ENCODE data around the gene FAM241A. TPM values are rescaled to one million over a fixed set of nuclear protein-coding genes. Genes with fewer than 3 reads are reported as not detected.

The FAM241A gene
- total and polyA plus RNA-seq, 9 of the 15 experiments (the other 6 are each of a cell fraction or from before 2014, with no cell fraction given): 2.3 to 8.5 (median 5.3) TPM

GRCh38 chr4:112231779-112232713 lies 86.8 kb downstream of the FAM241A start, which contains the start of gene AP1AR (continued):
- no peak for TF ChIP-seq HBP1 (CRISPR knock-in tag; IDR thresholded peaks at IDR 0.05)
- TF ChIP-seq KLF1 (tag; IDR thresholded peaks at IDR 0.05): 0 out of 2 replicates have a peak, but pooled peaks have one; percentile 17
- TF ChIP-seq PCBP2 (IDR thresholded peaks at IDR 0.05; ENCODE audit: low read depth, low read length, poor library complexity, severe bottlenecking): no peak
- no peak for TF ChIP-seq MBD1 (CRISPR knock-in tag; IDR thresholded peaks at IDR 0.05)
- TF ChIP-seq ILK (tag; IDR thresholded peaks at IDR 0.05; ENCODE audit: borderline replicate concordance, low read depth): no peak
- no peak for TF ChIP-seq MTA1 (IDR thresholded peaks at IDR 0.05; ENCODE audit: borderline replicate concordance)
- TF ChIP-seq ARID4B (CRISPR knock-in tag; IDR thresholded peaks at IDR 0.05): peak; percentile 87; the same call in 1 of the 2 replicates
- peak; percentile 51; the same call in 1 of the 2 replicates for TF ChIP-seq TOE1 (IDR thresholded peaks at IDR 0.05; ENCODE audit: borderline replicate concordance)
- no peak for TF ChIP-seq TOE1 (CRISPR knock-in tag; IDR thresholded peaks at IDR 0.05; ENCODE audit: borderline replicate concordance, low read depth)
- TF ChIP-seq JUN (IDR thresholded peaks at IDR 0.05; ENCODE audit: borderline replicate concordance, low read depth, low read length): no peak
- peak; percentile 18; the same call in 1 of the 2 replicates for TF ChIP-seq JUN (CRISPR knock-in tag; IDR thresholded peaks at IDR 0.05; ENCODE audit: borderline replicate concordance)
- no peak for TF ChIP-seq DIDO1 (tag; IDR thresholded peaks at IDR 0.05; ENCODE audit: low read depth)
- TF ChIP-seq CTBP1 (IDR thresholded peaks at IDR 0.05; ENCODE audit: borderline replicate concordance): peak; percentile 25; the same call in 1 of the 2 replicates
- TF ChIP-seq ZNF589 (CRISPR knock-in tag; IDR thresholded peaks at IDR 0.05; ENCODE audit: low read depth): no peak
- peak; percentile 67 for TF ChIP-seq ETS1 (conservative IDR thresholded peaks at IDR 0.05; ENCODE audit: control insufficient read depth, low read depth, low read length)
- TF ChIP-seq RAD51 (IDR thresholded peaks at IDR 0.05; ENCODE audit: borderline replicate concordance, low read depth): peak; percentile 49; the same call in 1 of the 2 replicates
- no peak for TF ChIP-seq POU5F1 (IDR thresholded peaks at IDR 0.05; ENCODE audit: borderline replicate concordance, low read depth, low read length, partially characterized antibody)

Measured in K562 (cell line).